Fibroblast of lung (primary cell): Measurements from ENCODE around the gene AHCYL2. TPM values are rescaled to one million over a fixed set of nuclear protein-coding genes. Genes with fewer than 3 reads are reported as not detected.
A peak's percentile ranks its signal among the peaks of the same experiment; 100 is the strongest.

Experiments
- DNase-seq, 2 donors: peaks; one replicate each; pipeline versions ENCODE4 v3.0.0 to v3.0.0-alpha.2; 2010; ENCODE audit warnings: low read depth in 2 of 2
- H2AFZ ChIP-seq: 2 replicates; pipeline ENCODE4 v1.5.1; 2012; ENCODE audit warnings: low read length, control low read depth, inconsistent platforms
- H3K27ac ChIP-seq: 2 replicates; pipeline ENCODE4 v1.5.1; 2011; ENCODE audit warnings: low read length, control low read depth; ENCODE audit not compliant: insufficient read depth
- H3K27me3 ChIP-seq: 2 replicates; pipeline ENCODE4 v1.5.1; 2011; ENCODE audit warnings: mild to moderate bottlenecking, low read length; ENCODE audit not compliant: control insufficient read depth, insufficient read depth
- H3K36me3 ChIP-seq: 2 replicates; pipeline ENCODE4 v1.5.1; 2011; ENCODE audit warnings: low read length; ENCODE audit not compliant: control insufficient read depth, insufficient read depth
- H3K4me1 ChIP-seq: 2 replicates; pipeline ENCODE4 v1.5.1; 2011; ENCODE audit warnings: low read length; ENCODE audit not compliant: control insufficient read depth, insufficient read depth; ENCODE audit errors: extremely low read depth
- H3K4me2 ChIP-seq: 2 replicates; pipeline ENCODE4 v1.5.1; 2011; ENCODE audit warnings: low read length, control low read depth; ENCODE audit not compliant: insufficient read depth; ENCODE audit errors: extremely low read depth
- H3K4me3 ChIP-seq, 4 experiments: fragments of 200-600 bp in 1 of 4; sonication (generic) in 1 of 4; replicated peaks in 1 of 4; 2 replicates each; pipeline ENCODE4 v1.5.1; 2011 to 2016; ENCODE audit warnings: low read length in 4 of 4, low read depth in 3 of 4, mild to moderate bottlenecking in 3 of 4, control low read depth in 2 of 4, inconsistent platforms in 1 of 4, mixed read lengths in 1 of 4; ENCODE audit not compliant: insufficient read depth in 1 of 4; ENCODE audit errors: control extremely low read depth in 1 of 4
- H3K79me2 ChIP-seq: 2 replicates; pipeline ENCODE4 v1.5.1; 2012; ENCODE audit warnings: mild to moderate bottlenecking, low read length, inconsistent platforms; ENCODE audit not compliant: control insufficient read depth, insufficient read depth
- H3K9ac ChIP-seq: 2 replicates; pipeline ENCODE4 v1.5.1; 2011; ENCODE audit warnings: mild to moderate bottlenecking, low read length, control low read depth; ENCODE audit not compliant: insufficient read depth
- H3K9me3 ChIP-seq: 2 replicates; pipeline ENCODE4 v1.5.1; 2012; ENCODE audit warnings: low read depth, low read length; ENCODE audit not compliant: control insufficient read depth, insufficient read depth
- H4K20me1 ChIP-seq: 2 replicates; pipeline ENCODE4 v1.5.1; 2011; ENCODE audit warnings: low read length; ENCODE audit not compliant: control insufficient read depth, insufficient read depth; ENCODE audit errors: extremely low read depth
- EZH2 ChIP-seq: IDR thresholded peaks from 2 replicates; pipeline ENCODE4 v1.5.1; 2012; ENCODE audit warnings: low read length, control low read depth, mild to moderate bottlenecking; ENCODE audit errors: missing control alignments
- polyA plus RNA-seq, 2 donors: library from polyadenylated mRNA; depleted of rRNA in 1 of 2; stranded (reverse) in 1 of 2; unstranded in 1 of 2; fragments of >200 nt; gene quantifications; 2 replicates each; pipeline ENCODE4 v1.2.1, GENCODE V29; 2011 to 2012; ENCODE audit warnings: missing spikeins in 1 of 2
- total RNA-seq: library from RNA; depleted of rRNA; stranded (reverse); fragments of >200 nt; gene quantifications from 2 replicates; pipeline ENCODE4 v1.2.1, GENCODE V29; 2014
- TF ChIP-seq, protein P1 (sequence below), 2 donors: IDR thresholded peaks in 1 of 2; conservative IDR thresholded peaks in 1 of 2; 1 replicate in 1 of 2; 2 replicates in 1 of 2; pipeline ENCODE4 v1.5.1; 2011 to 2012; ENCODE audit warnings: low read length in 2 of 2, control low read depth in 1 of 2, inconsistent platforms in 1 of 2, low read depth in 1 of 2, mild to moderate bottlenecking in 1 of 2

The AHCYL2 gene
- total and polyA plus RNA-seq, 2 donors (not counting 1 experiment from before 2014, with no cell fraction given), result 8.7 to 11.9 TPM

DNA sequence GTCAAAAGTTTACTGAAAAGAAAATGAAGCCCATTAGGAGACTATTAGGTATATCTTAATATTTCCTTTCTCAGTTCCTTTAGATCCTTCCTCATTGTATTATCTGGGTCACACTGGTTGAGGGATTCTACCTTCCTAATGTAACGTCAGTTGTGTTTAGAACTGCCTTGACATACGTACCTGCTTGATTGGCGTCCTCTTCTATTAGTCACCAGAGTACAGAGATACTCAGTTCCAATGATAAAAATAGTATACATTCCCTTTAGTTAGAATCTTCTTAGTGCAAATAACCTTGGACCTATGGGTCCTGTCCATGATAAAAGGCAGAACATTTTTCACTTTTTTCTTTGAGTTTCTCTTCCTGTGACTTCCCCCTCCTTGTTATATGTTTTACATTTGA, 45.2 kb downstream of the AHCYL2 start:
- Histone ChIP-seq H2AFZ (no peak overlapping the region), H3K9me3 (no peaks in the 10 kb centered on the region), H3K36me3 (no peaks in the 10 kb centered on the region), H4K20me1 (no peaks in the 10 kb centered on the region), H3K4me3 (no peak overlapping the region), H3K27me3 (no peaks in the 10 kb centered on the region), H3K4me1 (no peaks in the 10 kb centered on the region), H3K4me2 (no peak overlapping the region), H3K27ac (no peak overlapping the region), H3K9ac (no peak overlapping the region), H3K79me2 (no peaks in the 10 kb centered on the region)
- no peak for DNase-seq
- no peak for TF ChIP-seq EZH2
- TF ChIP-seq, protein P1, sequence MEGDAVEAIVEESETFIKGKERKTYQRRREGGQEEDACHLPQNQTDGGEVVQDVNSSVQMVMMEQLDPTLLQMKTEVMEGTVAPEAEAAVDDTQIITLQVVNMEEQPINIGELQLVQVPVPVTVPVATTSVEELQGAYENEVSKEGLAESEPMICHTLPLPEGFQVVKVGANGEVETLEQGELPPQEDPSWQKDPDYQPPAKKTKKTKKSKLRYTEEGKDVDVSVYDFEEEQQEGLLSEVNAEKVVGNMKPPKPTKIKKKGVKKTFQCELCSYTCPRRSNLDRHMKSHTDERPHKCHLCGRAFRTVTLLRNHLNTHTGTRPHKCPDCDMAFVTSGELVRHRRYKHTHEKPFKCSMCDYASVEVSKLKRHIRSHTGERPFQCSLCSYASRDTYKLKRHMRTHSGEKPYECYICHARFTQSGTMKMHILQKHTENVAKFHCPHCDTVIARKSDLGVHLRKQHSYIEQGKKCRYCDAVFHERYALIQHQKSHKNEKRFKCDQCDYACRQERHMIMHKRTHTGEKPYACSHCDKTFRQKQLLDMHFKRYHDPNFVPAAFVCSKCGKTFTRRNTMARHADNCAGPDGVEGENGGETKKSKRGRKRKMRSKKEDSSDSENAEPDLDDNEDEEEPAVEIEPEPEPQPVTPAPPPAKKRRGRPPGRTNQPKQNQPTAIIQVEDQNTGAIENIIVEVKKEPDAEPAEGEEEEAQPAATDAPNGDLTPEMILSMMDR (conservative IDR thresholded peaks at IDR 0.05 in 1 of 2, IDR thresholded peaks at IDR 0.05 in 1 of 2; ENCODE audit: low read depth in 1 of 2, low read length in 2 of 2), result no peak

DNA sequence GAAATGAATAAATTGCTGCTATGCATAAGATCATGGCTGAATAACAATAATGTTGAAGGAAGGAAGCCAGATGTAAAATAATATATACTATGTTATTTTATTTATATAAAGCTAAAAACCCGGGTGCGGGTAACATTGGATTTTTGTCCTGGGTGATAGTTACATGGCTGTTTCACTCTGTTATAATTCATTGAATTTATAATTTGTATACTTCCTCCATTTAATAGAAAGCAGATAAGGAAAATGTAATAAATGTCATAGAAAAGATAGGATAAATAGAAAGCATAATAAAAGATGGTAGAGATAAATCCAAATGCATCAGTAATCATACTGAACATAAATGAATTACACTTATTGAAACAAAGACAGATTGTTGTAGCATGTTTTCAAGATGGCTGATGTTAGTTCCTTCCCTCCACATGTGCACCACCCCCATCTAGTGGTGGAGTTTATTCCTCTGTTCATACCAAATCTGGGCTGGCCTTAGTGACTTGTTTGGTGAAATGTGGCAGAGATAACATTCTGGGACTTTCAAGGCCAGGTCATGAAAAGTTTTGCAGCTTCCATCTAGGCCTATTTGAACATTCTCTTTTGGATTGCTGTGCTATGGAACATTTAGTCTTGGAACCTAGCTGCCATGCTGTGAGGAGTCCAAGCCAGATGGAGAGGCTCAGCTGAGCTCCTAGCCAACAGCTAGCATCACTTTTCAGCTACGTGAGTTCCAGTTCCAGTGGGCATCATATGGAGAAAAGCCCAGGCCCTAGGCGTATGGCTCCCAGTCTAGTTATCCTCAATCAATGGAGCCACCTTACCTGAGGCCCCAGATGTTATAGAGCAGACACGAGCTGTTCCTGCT, 46.9 kb downstream of the AHCYL2 start:
- Histone ChIP-seq H3K27ac (no peak overlapping the region), H3K4me1 (no peaks in the 10 kb centered on the region), H3K27me3 (no peaks in the 10 kb centered on the region), H3K79me2 (no peaks in the 10 kb centered on the region), H3K9ac (no peak overlapping the region), H3K9me3 (no peaks in the 10 kb centered on the region), H3K4me3 (no peak overlapping the region), H3K36me3 (no peaks in the 10 kb centered on the region), H4K20me1 (no peaks in the 10 kb centered on the region), H2AFZ (no peak overlapping the region), H3K4me2 (no peak overlapping the region)
- TF ChIP-seq, protein P1 (conservative IDR thresholded peaks at IDR 0.05 in 1 of 2, IDR thresholded peaks at IDR 0.05 in 1 of 2; ENCODE audit: low read depth in 1 of 2, low read length in 2 of 2), result peak; percentile 51 to 71
- no peak for TF ChIP-seq EZH2
- DNase-seq, result peak; percentile 38 to 61

DNA sequence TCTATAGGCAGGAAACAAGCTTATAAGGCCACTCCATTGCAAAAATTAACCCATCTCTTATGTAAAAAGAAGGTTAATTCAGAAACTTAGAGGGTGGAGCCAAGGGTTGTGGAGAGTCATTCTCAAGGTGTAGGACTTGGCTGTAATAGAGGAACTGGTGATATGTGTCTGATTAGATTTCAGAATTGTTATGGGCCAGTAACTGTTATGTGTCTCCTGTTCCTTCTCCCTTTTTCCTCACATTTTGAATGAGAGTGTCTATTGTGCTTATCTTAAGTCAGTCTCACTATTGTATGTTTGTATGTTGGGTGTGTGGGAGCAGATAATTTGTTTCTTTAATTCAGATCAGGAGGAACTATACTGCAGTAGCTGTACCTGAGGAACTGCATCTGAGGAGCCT, 49.1 kb downstream of the AHCYL2 start:
- no peak overlapping the region for H2AFZ ChIP-seq
- H3K4me1 ChIP-seq, result no peaks in the 10 kb centered on the region
- TF ChIP-seq, protein P1 (conservative IDR thresholded peaks at IDR 0.05 in 1 of 2, IDR thresholded peaks at IDR 0.05 in 1 of 2; ENCODE audit: low read depth in 1 of 2, low read length in 2 of 2), result no peak
- TF ChIP-seq EZH2, result no peak
- no peaks in the 10 kb centered on the region for H3K27me3 ChIP-seq
- H3K9me3 ChIP-seq, result no peaks in the 10 kb centered on the region
- no peak overlapping the region for H3K27ac ChIP-seq
- H3K36me3 ChIP-seq, result no peaks in the 10 kb centered on the region
- H3K79me2 ChIP-seq, result no peaks in the 10 kb centered on the region
- no peak overlapping the region for H3K4me3 ChIP-seq
- H3K9ac ChIP-seq, result no peak overlapping the region
- H3K4me2 ChIP-seq, result no peak overlapping the region
- DNase-seq, result no peak
- H4K20me1 ChIP-seq, result no peaks in the 10 kb centered on the region
